Endometrial microvascular endothelial cells (primary cell): ENCODE measurements around the gene PPAN. TPM values are rescaled to one million over a fixed set of nuclear protein-coding genes. Genes with fewer than 3 reads are reported as not detected.

Source experiments
- total RNA-seq: library from RNA; depleted of rRNA; stranded (reverse); fragments of >200 nt; gene quantifications from one replicate; pipeline ENCODE4 v1.2.3, GENCODE V29; 2015; ENCODE audit errors: inconsistent ontology term

The PPAN gene
- total RNA-seq, 1 donor from 2014 or later: 55.2 TPM

Other genes with a start within 250 kb of the PPAN start
- not detected for gene OLFM2, start 169.8 kb upstream of the PPAN start, total RNA-seq
- gene COL5A3, start 95.9 kb upstream of the PPAN start, total RNA-seq: 0.28 TPM
- gene RDH8, start 92.9 kb upstream of the PPAN start, total RNA-seq: not detected
- gene SHFL, start 20.0 kb upstream of the PPAN start, total RNA-seq: 22.1 TPM
- gene ANGPTL6, start 3.7 kb upstream of the PPAN start, total RNA-seq: 0.09 TPM
- not detected for gene P2RY11, start 5.3 kb downstream of the PPAN start, total RNA-seq
- 277 TPM for gene EIF3G, start 13.5 kb downstream of the PPAN start, total RNA-seq
- 134 TPM for gene DNMT1, start 88.6 kb downstream of the PPAN start, total RNA-seq
- 1.7 TPM for gene S1PR2, start 125.0 kb downstream of the PPAN start, total RNA-seq
- gene MRPL4, start 145.9 kb downstream of the PPAN start, total RNA-seq: 117 TPM
- 87.4 TPM for gene ICAM1, start 164.8 kb downstream of the PPAN start, total RNA-seq
- 2.1 TPM for gene ICAM4, start 180.6 kb downstream of the PPAN start, total RNA-seq
- gene ICAM5, start 183.6 kb downstream of the PPAN start, total RNA-seq: not detected
- gene ZGLP1, start 203.5 kb downstream of the PPAN start, total RNA-seq: under 0.01 TPM
- 52.8 TPM for gene FDX2, start 209.7 kb downstream of the PPAN start, total RNA-seq
- gene RAVER1, start 227.2 kb downstream of the PPAN start, total RNA-seq: 28.1 TPM
- gene ICAM3, start 233.3 kb downstream of the PPAN start, total RNA-seq: 11.8 TPM